DMS 273 (cell line): Measurements from ENCODE around the gene SLC38A9.

Source experiments
- DNase-seq: peaks from one replicate; lab custom pipeline; 2025; ENCODE audit not compliant: unreplicated experiment; lab: John Stamatoyannopoulos, UW

SLC38A9 gene

DNA sequence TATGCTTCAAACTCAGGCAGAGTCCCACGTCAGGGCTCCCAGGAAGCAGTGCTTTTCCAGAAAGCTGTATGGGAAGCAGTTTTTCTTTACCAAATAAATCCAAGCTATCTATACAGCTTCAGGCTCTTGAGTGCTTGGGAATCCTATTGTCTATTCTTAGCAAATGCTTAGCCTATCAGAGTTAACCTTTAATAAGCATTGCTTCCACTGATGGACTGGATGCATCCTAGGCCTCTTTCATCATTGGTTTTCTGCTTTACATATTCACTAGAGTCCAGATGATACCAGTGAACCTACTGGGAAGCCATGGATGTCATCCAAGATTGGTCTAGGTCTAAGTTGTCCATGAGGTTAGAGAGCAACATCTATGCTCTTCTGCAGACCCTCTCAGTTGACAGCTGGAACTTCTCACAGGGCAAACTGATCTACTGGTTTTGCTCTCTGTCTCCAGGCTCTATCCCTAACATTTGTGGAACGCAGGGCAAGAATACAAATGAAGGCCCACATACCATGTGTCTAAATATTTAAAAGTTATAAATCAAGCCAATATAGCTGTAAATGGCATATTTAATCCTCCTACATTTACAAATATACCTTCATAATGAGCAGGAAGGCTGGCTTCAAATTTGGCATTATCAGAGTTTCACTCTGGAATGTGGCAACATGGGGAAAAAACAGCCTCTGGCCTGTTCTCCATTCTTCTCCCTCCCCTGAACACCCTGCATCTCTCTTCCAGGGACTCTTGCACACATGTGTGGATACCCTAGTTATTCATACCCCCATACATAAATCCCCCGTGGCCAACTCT lies 127.5 kb downstream of the SLC38A9 start:
- no peak for DNase-seq

DNA sequence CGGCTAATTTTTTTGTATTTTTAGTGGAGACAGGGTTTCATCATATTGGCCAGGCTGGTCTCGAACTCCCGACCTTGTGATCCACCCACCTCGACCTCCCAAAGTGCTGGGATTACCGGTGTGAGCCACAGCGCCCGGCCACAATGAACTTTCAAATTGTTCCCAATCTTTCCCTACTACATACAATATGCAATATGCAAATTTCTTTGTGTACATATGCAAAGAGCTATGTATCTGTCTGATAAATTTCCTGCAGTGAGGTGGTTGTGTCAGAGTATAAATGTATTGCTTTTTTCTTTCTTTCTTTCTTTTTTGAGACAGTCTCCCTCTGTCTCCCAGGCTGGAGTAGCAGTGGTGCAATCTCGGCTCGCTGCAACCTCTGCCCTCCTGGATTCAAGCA lies 128.5 kb downstream of the SLC38A9 start:
- DNase-seq = no peak

DNA sequence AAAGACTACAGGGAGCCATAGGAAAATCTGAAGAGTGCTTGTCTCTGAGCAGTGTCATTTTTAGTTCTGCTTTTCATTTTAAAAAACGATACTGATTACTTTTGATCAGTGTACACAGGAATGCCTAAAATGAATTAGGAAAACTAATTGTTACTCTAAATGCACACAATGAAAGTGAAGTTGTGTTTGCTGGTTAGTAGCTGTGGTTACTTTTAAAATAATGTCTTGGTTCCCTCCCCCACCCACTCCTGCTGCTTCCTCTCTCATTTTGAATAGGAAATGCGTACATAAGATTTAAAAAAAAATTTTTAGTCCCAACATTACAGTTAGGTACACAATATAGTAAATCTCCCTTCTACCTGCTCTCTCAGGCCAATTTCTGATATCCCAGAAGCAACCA lies 129.9 kb downstream of the SLC38A9 start:
- no peak for DNase-seq

DNA sequence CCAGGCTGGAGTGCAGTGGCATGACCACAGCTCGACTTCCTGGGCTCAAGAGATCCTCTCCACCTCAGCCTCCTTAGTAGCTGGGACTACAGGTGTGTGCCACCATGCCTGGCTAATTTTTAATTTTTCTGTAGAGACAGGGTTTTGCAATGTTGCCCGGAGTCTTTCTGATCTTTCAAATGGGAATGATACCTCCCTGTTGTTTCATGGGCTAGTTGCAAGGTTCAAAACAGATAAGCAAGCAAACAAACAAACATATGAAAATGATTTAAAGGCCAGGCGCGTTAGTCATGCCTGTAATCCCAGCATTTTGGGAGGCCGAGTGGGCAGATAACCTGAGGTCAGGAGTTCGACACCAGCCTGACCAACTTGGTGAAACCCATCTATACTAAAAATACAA lies 132.1 kb downstream of the SLC38A9 start:
- DNase-seq = no peak

DNA sequence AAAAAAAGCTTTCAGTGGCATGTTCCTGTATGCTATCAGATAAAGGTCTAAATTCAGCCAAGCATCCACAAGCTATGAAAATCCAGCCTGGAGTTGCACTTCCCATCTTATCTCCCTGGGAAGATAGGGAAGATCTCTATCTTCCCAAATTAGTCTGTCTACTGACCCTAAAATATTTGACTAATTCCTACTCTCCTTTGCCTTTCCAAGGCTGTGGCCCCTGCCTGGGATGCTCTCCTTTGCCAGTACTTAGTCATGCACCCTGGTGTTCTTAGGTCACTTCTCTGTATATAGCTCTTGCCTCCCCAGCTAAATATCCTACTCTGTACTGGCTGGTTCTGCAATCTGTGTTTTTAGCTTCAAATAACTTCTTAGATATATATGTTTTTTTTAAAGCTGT lies 133.4 kb downstream of the SLC38A9 start:
- DNase-seq = no peak

DNA sequence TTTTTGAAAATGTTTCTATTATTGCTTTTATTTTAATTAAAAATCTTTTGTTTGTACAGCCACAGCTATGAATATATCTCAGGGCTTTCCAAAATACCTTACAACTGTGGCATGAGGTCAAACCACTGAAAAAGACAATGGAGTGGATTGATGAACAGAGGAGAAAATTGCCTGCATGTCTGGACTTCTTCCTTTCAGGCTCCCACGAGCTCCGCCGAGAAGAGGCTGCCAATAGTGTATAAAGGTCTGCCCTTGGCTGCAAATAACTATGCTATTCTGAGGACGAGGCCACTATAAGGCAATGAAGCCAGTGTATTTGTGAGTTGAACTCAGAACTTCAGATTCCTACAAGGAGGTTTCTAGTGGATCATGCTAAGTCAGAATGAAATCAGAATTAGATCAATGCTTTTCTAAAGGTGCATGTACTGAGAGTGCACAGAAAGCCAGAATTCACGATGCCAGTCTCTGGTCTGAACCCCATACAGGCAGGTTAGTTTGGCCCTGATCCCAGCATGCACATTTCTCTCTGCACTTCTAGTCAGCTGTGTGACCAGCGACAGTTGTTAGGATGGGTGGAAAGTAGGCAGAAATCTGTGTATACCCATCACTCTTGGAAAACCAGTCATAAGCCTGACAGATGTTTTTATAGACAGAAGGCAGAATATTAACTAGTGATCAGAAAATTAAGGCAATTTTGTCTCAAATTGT lies 134.6 kb downstream of the SLC38A9 start:
- peak; percentile 20 for DNase-seq

DNA sequence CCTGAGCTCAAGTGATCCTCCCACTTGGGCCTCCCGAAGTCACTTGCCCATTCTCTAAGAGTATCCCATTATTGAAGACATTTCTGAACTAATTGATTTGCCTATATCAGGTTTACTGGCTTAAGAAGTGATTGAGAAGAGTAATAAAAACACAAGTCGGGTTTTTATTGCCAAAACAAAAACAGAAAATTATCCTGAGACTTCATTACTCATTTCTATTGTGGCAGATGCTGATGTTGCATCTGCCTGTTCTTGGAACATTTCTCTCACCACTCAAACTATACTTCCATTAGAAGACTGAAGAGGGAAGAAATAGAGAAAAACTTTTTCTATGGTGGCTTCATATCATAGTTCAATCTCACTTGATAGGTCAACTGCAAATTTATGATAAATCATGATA lies 135.5 kb downstream of the SLC38A9 start:
- DNase-seq = no peak
